ENCODE results near the gene CARD14. TPM values are rescaled to one million over a fixed set of nuclear protein-coding genes. Genes with fewer than 3 reads are reported as not detected.

The CARD14 gene
- total RNA-seq, 2 donors from 2014 or later: not detected

- no peak for ATAC-seq (replicated peaks)
- no peaks in the 10 kb centered on the region for H3K9me3 Mint-ChIP-seq
- no peaks in the 10 kb centered on the region for H3K4me1 Mint-ChIP-seq
- no peaks in the 10 kb centered on the region for H3K36me3 Mint-ChIP-seq (ENCODE audit: low read depth)
- no peak overlapping the region for H3K4me3 Mint-ChIP-seq
- H3K27ac Mint-ChIP-seq: no peak overlapping the region
- peaks cover 27% of the 10 kb centered on the region for H3K27me3 Mint-ChIP-seq
Measured at GRCh38 chr17:80164185-80164584, 5.6 kb upstream of the CARD14 start.

GRCh38 chr17:80166446-80166845, 3.4 kb upstream of the CARD14 start:
- Mint-ChIP-seq H3K27me3 (peaks cover 14% of the 10 kb centered on the region), H3K9me3 (no peaks in the 10 kb centered on the region), H3K4me1 (no peaks in the 10 kb centered on the region), H3K27ac (no peak overlapping the region), H3K36me3 (ENCODE audit: low read depth) (no peaks in the 10 kb centered on the region), H3K4me3 (no peak overlapping the region)
- no peak for ATAC-seq (replicated peaks)

GRCh38 chr17:80168371-80168770, 1.5 kb upstream of the CARD14 start:
- no peak for ATAC-seq (replicated peaks)
- Mint-ChIP-seq H3K36me3 (ENCODE audit: low read depth) (no peaks in the 10 kb centered on the region), H3K4me1 (no peaks in the 10 kb centered on the region), H3K27me3 (peaks cover 14% of the 10 kb centered on the region), H3K4me3 (no peak overlapping the region), H3K9me3 (no peaks in the 10 kb centered on the region), H3K27ac (no peak overlapping the region)

- no peaks in the 10 kb centered on the region for H3K9me3 Mint-ChIP-seq
- H3K36me3 Mint-ChIP-seq (ENCODE audit: low read depth): no peaks in the 10 kb centered on the region
- H3K27ac Mint-ChIP-seq: no peak overlapping the region
- H3K4me3 Mint-ChIP-seq: no peak overlapping the region
- no peaks in the 10 kb centered on the region for H3K4me1 Mint-ChIP-seq
- peaks cover 13% of the 10 kb centered on the region for H3K27me3 Mint-ChIP-seq
- no peak for ATAC-seq (replicated peaks)
Measured at GRCh38 chr17:80169107-80169506, 723 bp upstream of the CARD14 start.

GRCh38 chr17:80171681-80172080, 1.9 kb downstream of the CARD14 start:
- Mint-ChIP-seq H3K27ac (no peak overlapping the region), H3K27me3 (peaks cover 10% of the 10 kb centered on the region), H3K4me1 (no peaks in the 10 kb centered on the region)

GRCh38 chr17:80173126-80173525, 3.3 kb downstream of the CARD14 start:
- peaks cover 10% of the 10 kb centered on the region for H3K27me3 Mint-ChIP-seq
- H3K4me3 Mint-ChIP-seq: no peak overlapping the region
- H3K9me3 Mint-ChIP-seq: no peaks in the 10 kb centered on the region
- H3K36me3 Mint-ChIP-seq (ENCODE audit: low read depth): no peaks in the 10 kb centered on the region
- H3K4me1 Mint-ChIP-seq: no peaks in the 10 kb centered on the region
- no peak for ATAC-seq (replicated peaks)
- H3K27ac Mint-ChIP-seq: no peak overlapping the region

More at GRCh38 chr17:80171681-80172080, 1.9 kb downstream of the CARD14 start:
- no peaks in the 10 kb centered on the region for H3K9me3 Mint-ChIP-seq
- H3K4me3 Mint-ChIP-seq: no peak overlapping the region
- ATAC-seq (replicated peaks): no peak
- no peaks in the 10 kb centered on the region for H3K36me3 Mint-ChIP-seq (ENCODE audit: low read depth)

- Mint-ChIP-seq H3K27ac (no peak overlapping the region), H3K27me3 (peaks cover 8% of the 10 kb centered on the region), H3K4me1 (no peaks in the 10 kb centered on the region), H3K9me3 (no peaks in the 10 kb centered on the region), H3K4me3 (no peak overlapping the region), H3K36me3 (ENCODE audit: low read depth) (no peaks in the 10 kb centered on the region)
- ATAC-seq (replicated peaks): no peak
Measured at GRCh38 chr17:80173916-80174315, 4.1 kb downstream of the CARD14 start.

- no peak for ATAC-seq (replicated peaks)
- H3K27ac Mint-ChIP-seq: no peak overlapping the region
- no peaks in the 10 kb centered on the region for H3K27me3 Mint-ChIP-seq
- no peaks in the 10 kb centered on the region for H3K4me1 Mint-ChIP-seq
- H3K9me3 Mint-ChIP-seq: no peaks in the 10 kb centered on the region
- no peaks in the 10 kb centered on the region for H3K36me3 Mint-ChIP-seq (ENCODE audit: low read depth)
- H3K4me3 Mint-ChIP-seq: no peak overlapping the region
Measured at GRCh38 chr17:80176757-80177156, 6.9 kb downstream of the CARD14 start.

- no peak for ATAC-seq (replicated peaks)
- Mint-ChIP-seq H3K4me1 (no peaks in the 10 kb centered on the region), H3K4me3 (no peak overlapping the region), H3K27ac (no peak overlapping the region), H3K9me3 (no peaks in the 10 kb centered on the region), H3K36me3 (ENCODE audit: low read depth) (no peaks in the 10 kb centered on the region), H3K27me3 (no peaks in the 10 kb centered on the region)
Measured at GRCh38 chr17:80177986-80178595, 8.3 kb downstream of the CARD14 start.

- ATAC-seq (replicated peaks): no peak
- H3K27ac Mint-ChIP-seq: no peak overlapping the region
- H3K4me1 Mint-ChIP-seq: no peaks in the 10 kb centered on the region
- H3K27me3 Mint-ChIP-seq: no peaks in the 10 kb centered on the region
- no peaks in the 10 kb centered on the region for H3K9me3 Mint-ChIP-seq
- no peak overlapping the region for H3K4me3 Mint-ChIP-seq
- no peaks in the 10 kb centered on the region for H3K36me3 Mint-ChIP-seq (ENCODE audit: low read depth)
Measured at GRCh38 chr17:80180192-80180591, 10.4 kb downstream of the CARD14 start.

- Mint-ChIP-seq H3K27me3 (no peaks in the 10 kb centered on the region), H3K36me3 (ENCODE audit: low read depth) (no peaks in the 10 kb centered on the region), H3K27ac (no peak overlapping the region), H3K9me3 (no peaks in the 10 kb centered on the region), H3K4me3 (no peak overlapping the region), H3K4me1 (no peaks in the 10 kb centered on the region)
- ATAC-seq (replicated peaks): no peak
Measured at GRCh38 chr17:80181431-80181830, 11.6 kb downstream of the CARD14 start.

GRCh38 chr17:80182118-80182844, 12.5 kb downstream of the CARD14 start:
- Mint-ChIP-seq H3K9me3 (no peaks in the 10 kb centered on the region), H3K27me3 (no peaks in the 10 kb centered on the region), H3K4me1 (no peaks in the 10 kb centered on the region), H3K27ac (no peak overlapping the region), H3K4me3 (no peak overlapping the region), H3K36me3 (ENCODE audit: low read depth) (no peaks in the 10 kb centered on the region)
- ATAC-seq (replicated peaks): no peak

GRCh38 chr17:80182845-80183223, 13.0 kb downstream of the CARD14 start:
- Mint-ChIP-seq H3K4me1 (no peaks in the 10 kb centered on the region), H3K27me3 (no peaks in the 10 kb centered on the region), H3K36me3 (ENCODE audit: low read depth) (no peaks in the 10 kb centered on the region), H3K4me3 (no peak overlapping the region), H3K27ac (no peak overlapping the region), H3K9me3 (no peaks in the 10 kb centered on the region)
- ATAC-seq (replicated peaks): no peak

GRCh38 chr17:80183581-80184422, 14.0 kb downstream of the CARD14 start:
- ATAC-seq (replicated peaks): no peak
- Mint-ChIP-seq H3K27ac (no peak overlapping the region), H3K36me3 (ENCODE audit: low read depth) (no peaks in the 10 kb centered on the region), H3K4me1 (no peaks in the 10 kb centered on the region), H3K4me3 (no peak overlapping the region), H3K9me3 (no peaks in the 10 kb centered on the region), H3K27me3 (no peaks in the 10 kb centered on the region)

GRCh38 chr17:80184423-80184714, 14.5 kb downstream of the CARD14 start:
- H3K4me1 Mint-ChIP-seq: no peaks in the 10 kb centered on the region
- no peak overlapping the region for H3K4me3 Mint-ChIP-seq
- no peaks in the 10 kb centered on the region for H3K9me3 Mint-ChIP-seq
- no peaks in the 10 kb centered on the region for H3K27me3 Mint-ChIP-seq
- no peak overlapping the region for H3K27ac Mint-ChIP-seq
- no peak for ATAC-seq (replicated peaks)
- no peaks in the 10 kb centered on the region for H3K36me3 Mint-ChIP-seq (ENCODE audit: low read depth)
